H9 (cell line): ENCODE results near the gene SLC10A3. TPM values are rescaled to one million over a fixed set of nuclear protein-coding genes. Genes with fewer than 3 reads are reported as not detected.

Source experiments
- DNase-seq: peaks from one replicate; pipeline ENCODE4 v3.0.0-alpha.2; 2017
- H2AFZ ChIP-seq: one replicate; pipeline ENCODE4 v1.6.1; 2013; ENCODE audit warnings: mild to moderate bottlenecking, low read length, control low read depth, moderate library complexity
- H2AK5ac ChIP-seq: 2 replicates; pipeline ENCODE4 v1.6.1; 2013; ENCODE audit warnings: low read length, control low read depth, mixed read lengths; ENCODE audit not compliant: insufficient read length
- H2BK120ac ChIP-seq: one replicate; pipeline ENCODE4 v1.6.1; 2013; ENCODE audit warnings: low read depth, mild to moderate bottlenecking, low read length, control low read depth, inconsistent platforms; ENCODE audit not compliant: poor library complexity, severe bottlenecking
- H2BK12ac ChIP-seq: 2 replicates; pipeline ENCODE4 v1.6.1; 2013; ENCODE audit warnings: low read length, control low read depth, mixed read lengths, low read depth; ENCODE audit not compliant: insufficient read length
- H2BK15ac ChIP-seq: 2 replicates; pipeline ENCODE4 v1.6.1; 2013; ENCODE audit warnings: low read depth, low read length, control low read depth
- H2BK20ac ChIP-seq: one replicate; pipeline ENCODE4 v1.6.1; 2013; ENCODE audit warnings: low read depth, mild to moderate bottlenecking, low read length, control low read depth, inconsistent platforms; ENCODE audit not compliant: poor library complexity, severe bottlenecking
- H2BK5ac ChIP-seq: 2 replicates; pipeline ENCODE4 v1.6.1; 2013; ENCODE audit warnings: low read length, control low read depth, mixed read lengths; ENCODE audit not compliant: insufficient read length
- H3K14ac ChIP-seq: 2 replicates; pipeline ENCODE4 v1.6.1; 2013; ENCODE audit warnings: low read length, control low read depth; ENCODE audit not compliant: insufficient read depth
- H3K18ac ChIP-seq: 2 replicates; pipeline ENCODE4 v1.6.1; 2013; ENCODE audit warnings: low read depth, mild to moderate bottlenecking, mixed read lengths, low read length, control low read depth; ENCODE audit not compliant: insufficient read length
- H3K23ac ChIP-seq: 2 replicates; pipeline ENCODE4 v1.6.1; 2013; ENCODE audit warnings: low read length, control low read depth, mixed read lengths, low read depth; ENCODE audit not compliant: insufficient read length
- H3K23me2 ChIP-seq: 2 replicates; pipeline ENCODE4 v1.6.1; 2013; ENCODE audit warnings: low read depth, mild to moderate bottlenecking, mixed read lengths, low read length, control low read depth; ENCODE audit not compliant: insufficient read length, poor library complexity, severe bottlenecking
- H3K27ac ChIP-seq: 2 replicates; pipeline ENCODE4 v1.5.1; 2013; ENCODE audit warnings: low read length, control low read depth, mixed read lengths, low read depth; ENCODE audit not compliant: insufficient read length
- H3K27me3 ChIP-seq: 2 replicates; pipeline ENCODE4 v1.6.1; 2013; ENCODE audit warnings: low read length, control low read depth, inconsistent platforms; ENCODE audit not compliant: insufficient read depth
- H3K4ac ChIP-seq: 2 replicates; pipeline ENCODE4 v1.6.1; 2013; ENCODE audit warnings: low read depth, mild to moderate bottlenecking, control low read depth, inconsistent platforms, low read length, moderate library complexity
- H3K4me1 ChIP-seq: 2 replicates; pipeline ENCODE4 v1.6.1; 2013; ENCODE audit warnings: low read length, control low read depth, inconsistent platforms; ENCODE audit not compliant: insufficient read depth
- H3K4me2 ChIP-seq: 2 replicates; pipeline ENCODE4 v1.6.1; 2013; ENCODE audit warnings: low read length, control low read depth, mixed read lengths; ENCODE audit not compliant: insufficient read length, insufficient read depth
- H3K56ac ChIP-seq: 2 replicates; pipeline ENCODE4 v1.6.1; 2013; ENCODE audit warnings: low read depth, mild to moderate bottlenecking, mixed read lengths, low read length, control low read depth; ENCODE audit not compliant: insufficient read length
- H3K79me1 ChIP-seq: 2 replicates; pipeline ENCODE4 v1.6.1; 2013; ENCODE audit warnings: low read depth, mild to moderate bottlenecking, moderate library complexity, low read length, control low read depth, inconsistent platforms; ENCODE audit not compliant: insufficient read depth, poor library complexity, severe bottlenecking
- H3K79me2 ChIP-seq: 2 replicates; pipeline ENCODE4 v1.6.1; 2013; ENCODE audit warnings: low read length, control low read depth, inconsistent platforms; ENCODE audit not compliant: insufficient read depth
- H3K9ac ChIP-seq: 2 replicates; pipeline ENCODE4 v1.6.1; 2013; ENCODE audit warnings: low read length, control low read depth, mixed read lengths; ENCODE audit not compliant: insufficient read length; ENCODE audit errors: extremely low read depth
- H3K9me3 ChIP-seq: one replicate; pipeline ENCODE4 v1.6.1; 2013; ENCODE audit warnings: low read depth, low read length, inconsistent platforms; ENCODE audit not compliant: control insufficient read depth
- H3T11ph ChIP-seq: one replicate; pipeline ENCODE4 v1.6.1; 2013; ENCODE audit warnings: mild to moderate bottlenecking, low read length, control low read depth, inconsistent platforms
- H4K20me1 ChIP-seq: one replicate; pipeline ENCODE4 v1.6.1; 2013; ENCODE audit not compliant: control insufficient read depth, insufficient read length, insufficient read depth
- H4K5ac ChIP-seq: 2 replicates; pipeline ENCODE4 v1.6.1; 2013; ENCODE audit warnings: low read depth, mild to moderate bottlenecking, mixed read lengths, low read length, control low read depth; ENCODE audit not compliant: insufficient read length
- H4K8ac ChIP-seq: replicated peaks from 2 replicates; pipeline ENCODE4 v1.6.1; 2013; ENCODE audit warnings: low read length, control low read depth, mixed read lengths, low read depth; ENCODE audit not compliant: insufficient read length
- H4K91ac ChIP-seq: 2 replicates; pipeline ENCODE4 v1.6.1; 2013; ENCODE audit warnings: low read depth, mild to moderate bottlenecking, moderate library complexity, mixed read lengths, low read length, control low read depth; ENCODE audit not compliant: insufficient read length
- H3K27ac Mint-ChIP-seq, 3 experiments: 2 replicates in 2 of 3; 3 replicates in 1 of 3; pipeline ENCODE4 v1.8.0; 2020 to 2021; ENCODE audit warnings: mixed read lengths in 3 of 3, mild to moderate bottlenecking in 1 of 3, moderate library complexity in 1 of 3
- H3K27me3 Mint-ChIP-seq: 2 replicates; pipeline ENCODE4 v1.8.0; 2021; ENCODE audit warnings: low read depth, mild to moderate bottlenecking, moderate library complexity, mixed read lengths
- H3K36me3 Mint-ChIP-seq, 3 experiments: 2 replicates in 2 of 3; 3 replicates in 1 of 3; pipeline ENCODE4 v1.8.0; 2020 to 2021; ENCODE audit warnings: low read depth in 3 of 3, mixed read lengths in 3 of 3; ENCODE audit not compliant: insufficient read depth in 1 of 3
- H3K4me1 Mint-ChIP-seq, 2 experiments: 2 replicates each; pipeline ENCODE4 v1.8.0; 2020; ENCODE audit warnings: mixed read lengths in 2 of 2
- H3K4me3 Mint-ChIP-seq, 2 experiments: 2 replicates in 1 of 2; 3 replicates in 1 of 2; pipeline ENCODE4 v1.8.0; 2020 to 2021; ENCODE audit warnings: mild to moderate bottlenecking in 2 of 2, mixed read lengths in 2 of 2, moderate library complexity in 1 of 2
- H3K9me3 Mint-ChIP-seq, 2 experiments: 2 replicates in 1 of 2; 3 replicates in 1 of 2; pipeline ENCODE4 v1.8.0; 2020; ENCODE audit warnings: mild to moderate bottlenecking in 2 of 2, mixed read lengths in 2 of 2, moderate library complexity in 1 of 2
- CTCF ChIP-seq: fragments of 200-600 bp; sonication (generic); conservative IDR thresholded peaks from 3 replicates; pipeline ENCODE4 v1.8.0; 2021; ENCODE audit warnings: antibody characterized with exemption, mild to moderate bottlenecking
- WGBS: extraction: QIAGEN DNeasy Blood & Tissue Kit; methylation state at CpG from one replicate; pipeline ENCODE4 v1.1.7; 2013; ENCODE audit warnings: missing lambda C conversion rate, low lambda C conversion rate, mixed read lengths; ENCODE audit not compliant: insufficient read length; ENCODE audit errors: extremely low coverage; 5-methylcytosine and 5-hydroxymethylcytosine counted together
- total RNA-seq: library from RNA; stranded (reverse); gene quantifications from 2 replicates; pipeline ENCODE4 v1.2.1, GENCODE V29; 2021

Gene SLC10A3
- total RNA-seq, 1 experiment from 2014 or later: 8.8 TPM

- H3K4me1 Mint-ChIP-seq: peaks cover 2 to 7% of the 10 kb centered on the region in 2 experiments; a peak in 3 of 4 replicates
- H3K9ac ChIP-seq: no peak overlapping the region
- H2BK5ac ChIP-seq: no peak overlapping the region
- H3K4me2 ChIP-seq: no peak overlapping the region
- H4K8ac ChIP-seq: no peak overlapping the region
- no peak overlapping the region for H3K23ac ChIP-seq
- H3K27me3 ChIP-seq: no peaks in the 10 kb centered on the region
- no peaks in the 10 kb centered on the region for H3K79me2 ChIP-seq
- no peak overlapping the region for H4K5ac ChIP-seq
- no peaks in the 10 kb centered on the region for H3K4me1 ChIP-seq
- H3K27ac Mint-ChIP-seq: no peak overlapping the region
- H3K56ac ChIP-seq: no peak overlapping the region
- no peak for TF ChIP-seq CTCF
- H3K18ac ChIP-seq: no peak overlapping the region
- no peak overlapping the region for H3K27ac ChIP-seq
- no peaks in the 10 kb centered on the region for H3K79me1 ChIP-seq
- no peak for DNase-seq
- peaks cover 12% of the 10 kb centered on the region for H3K27me3 Mint-ChIP-seq
- no peak overlapping the region for H2BK20ac ChIP-seq
- WGBS: no CpG with 5 or more reads among the region's 8 CpGs
- H3K9me3 Mint-ChIP-seq: peaks cover 67 to 88% of the 10 kb centered on the region in 2 experiments
- no peak overlapping the region for H3T11ph ChIP-seq
- H3K9me3 ChIP-seq: peaks cover 20% of the 10 kb centered on the region
- H2AFZ ChIP-seq: no peak overlapping the region
- no peak overlapping the region for H2AK5ac ChIP-seq
- no peak overlapping the region for H2BK12ac ChIP-seq
- H3K4me3 Mint-ChIP-seq: peak overlapping the region in 1 of 2 experiments; percentile 9; a peak in 1 of 5 replicates
- H3K23me2 ChIP-seq: peaks cover 4% of the 10 kb centered on the region
- no peak overlapping the region for H2BK120ac ChIP-seq
- no peaks in the 10 kb centered on the region for H4K20me1 ChIP-seq
- H4K91ac ChIP-seq: no peak overlapping the region
- no peak overlapping the region for H3K14ac ChIP-seq
- H2BK15ac ChIP-seq: no peak overlapping the region
- H3K4ac ChIP-seq: no peak overlapping the region
- peaks cover 17 to 37% (median 34%) of the 10 kb centered on the region in 3 experiments for H3K36me3 Mint-ChIP-seq
Observed at GRCh38 chrX:154476821-154477220, 13.6 kb downstream of the SLC10A3 start.
